Neuronal stem cell (in vitro differentiated cells): ENCODE data around the gene PKLR.

Experiments
- DNase-seq: peaks from one replicate; pipeline ENCODE4 v3.0.0-alpha.2; 2013; ENCODE audit warnings: low spot score
- H2AFZ ChIP-seq: one replicate; pipeline ENCODE4 v1.6.1; 2013; ENCODE audit warnings: mild to moderate bottlenecking, low read length, inconsistent platforms
- H2AK5ac ChIP-seq: 2 replicates; pipeline ENCODE4 v1.6.1; 2013; ENCODE audit warnings: low read depth, mild to moderate bottlenecking, inconsistent platforms, low read length, moderate library complexity, mixed read lengths
- H2BK120ac ChIP-seq: 2 replicates; pipeline ENCODE4 v1.6.1; 2013; ENCODE audit warnings: low read depth, mild to moderate bottlenecking, inconsistent platforms, low read length, moderate library complexity, mixed read lengths
- H2BK12ac ChIP-seq: one replicate; pipeline ENCODE4 v1.6.1; 2013; ENCODE audit warnings: low read length, inconsistent platforms
- H2BK15ac ChIP-seq: 2 replicates; pipeline ENCODE4 v1.6.1; 2013; ENCODE audit warnings: mild to moderate bottlenecking, low read length, inconsistent platforms, mixed read lengths
- H2BK5ac ChIP-seq: one replicate; pipeline ENCODE4 v1.6.1; 2013; ENCODE audit warnings: inconsistent platforms, mild to moderate bottlenecking, low read length, moderate library complexity
- H3K14ac ChIP-seq: one replicate; pipeline ENCODE4 v1.6.1; 2013; ENCODE audit warnings: low read length, inconsistent platforms
- H3K18ac ChIP-seq: 2 replicates; pipeline ENCODE4 v1.6.1; 2013; ENCODE audit warnings: low read length, inconsistent platforms
- H3K23ac ChIP-seq: 2 replicates; pipeline ENCODE4 v1.6.1; 2013; ENCODE audit warnings: low read depth, mild to moderate bottlenecking, mixed read lengths, low read length, inconsistent platforms; ENCODE audit not compliant: poor library complexity
- H3K27ac ChIP-seq: replicated peaks from 3 replicates; pipeline ENCODE4 v1.5.1; 2013; ENCODE audit warnings: low read length, inconsistent platforms
- H3K27me3 ChIP-seq, 3 experiments: 2 replicates each; pipeline ENCODE4 v1.6.1; 2013; ENCODE audit warnings: low read length in 3 of 3, mild to moderate bottlenecking in 2 of 3, inconsistent platforms in 1 of 3, low read depth in 1 of 3, mixed read lengths in 1 of 3, moderate library complexity in 1 of 3; ENCODE audit not compliant: control insufficient read depth in 3 of 3, insufficient read depth in 3 of 3
- H3K36me3 ChIP-seq, 2 donors: replicated peaks in 1 of 2; 2 replicates each; pipeline ENCODE4 v1.6.1; 2013; ENCODE audit warnings: low read length in 2 of 2; ENCODE audit not compliant: control insufficient read depth in 2 of 2, insufficient read depth in 2 of 2
- H3K4ac ChIP-seq: 2 replicates; pipeline ENCODE4 v1.6.1; 2013; ENCODE audit warnings: inconsistent platforms, mild to moderate bottlenecking, low read length, moderate library complexity
- H3K4me1 ChIP-seq, 2 donors: 1 replicate in 1 of 2; 2 replicates in 1 of 2; pipeline ENCODE4 v1.6.1; 2013; ENCODE audit warnings: low read length in 2 of 2, low read depth in 1 of 2; ENCODE audit not compliant: control insufficient read depth in 2 of 2, insufficient read depth in 1 of 2
- H3K4me2 ChIP-seq: one replicate; pipeline ENCODE4 v1.6.1; 2013; ENCODE audit warnings: mild to moderate bottlenecking, low read length, inconsistent platforms; ENCODE audit not compliant: insufficient read depth, poor library complexity, severe bottlenecking
- H3K4me3 ChIP-seq, 2 donors: 2 replicates each; pipeline ENCODE4 v1.5.1; 2013; ENCODE audit warnings: low read length in 2 of 2, mild to moderate bottlenecking in 2 of 2, inconsistent platforms in 1 of 2, moderate library complexity in 1 of 2
- H3K79me1 ChIP-seq: one replicate; pipeline ENCODE4 v1.6.1; 2013; ENCODE audit warnings: low read depth, mild to moderate bottlenecking, inconsistent platforms, low read length, moderate library complexity
- H3K9ac ChIP-seq: one replicate; pipeline ENCODE4 v1.6.1; 2013; ENCODE audit warnings: mild to moderate bottlenecking, low read depth, low read length, inconsistent platforms; ENCODE audit not compliant: poor library complexity
- H3K9me3 ChIP-seq, 2 donors: replicated peaks in 1 of 2; 2 replicates each; pipeline versions ENCODE3 to v1.6.1; 2013; ENCODE audit warnings: low read length in 2 of 2, mild to moderate bottlenecking in 2 of 2, inconsistent platforms in 1 of 2, low read depth in 1 of 2, mixed read lengths in 1 of 2, moderate library complexity in 1 of 2; ENCODE audit not compliant: control insufficient read depth in 2 of 2, insufficient read depth in 1 of 2
- H4K8ac ChIP-seq: one replicate; pipeline ENCODE4 v1.6.1; 2013; ENCODE audit warnings: low read depth, mild to moderate bottlenecking, inconsistent platforms, low read length, moderate library complexity
- H4K91ac ChIP-seq: one replicate; pipeline ENCODE4 v1.6.1; 2013; ENCODE audit warnings: low read length, low read depth, mild to moderate bottlenecking, inconsistent platforms; ENCODE audit not compliant: poor library complexity
- WGBS, 2 donors: extraction: QIAGEN DNeasy Blood & Tissue Kit; methylation state at CpG; one replicate each; pipeline ENCODE4 v1.1.7; 2013; ENCODE audit warnings: missing lambda C conversion rate in 2 of 2, mixed read lengths in 1 of 2; ENCODE audit not compliant: insufficient read length in 2 of 2, insufficient replicate concordance in 1 of 2; ENCODE audit errors: extremely low coverage in 2 of 2; 5-methylcytosine and 5-hydroxymethylcytosine counted together

Gene PKLR

DNA sequence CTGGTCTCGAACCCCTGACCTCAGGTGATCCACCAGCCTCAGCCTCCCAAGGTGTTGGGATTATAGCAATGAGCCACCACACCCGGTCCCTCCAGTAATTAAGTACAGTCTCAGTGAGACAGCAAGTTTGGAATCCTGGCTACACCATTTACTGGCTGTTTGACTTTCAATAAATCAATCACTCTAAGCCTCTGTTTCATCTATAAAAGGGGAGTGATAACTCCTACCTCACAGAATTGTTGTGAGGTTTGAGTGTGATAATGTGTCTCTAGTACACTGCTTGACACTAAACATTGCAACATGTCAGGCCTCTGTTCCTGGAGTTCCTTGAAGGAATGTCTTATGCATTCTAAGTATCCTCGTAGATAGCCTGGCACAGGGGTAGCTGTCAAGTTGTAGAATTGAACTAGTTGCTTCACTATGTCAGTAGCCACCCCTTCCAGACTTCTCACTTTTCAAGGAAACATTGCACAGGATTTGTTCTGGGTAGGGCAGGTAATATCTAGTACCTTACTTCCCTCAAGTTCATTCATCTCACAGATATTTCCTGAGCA, 58.4 kb downstream of the PKLR start:
- Histone ChIP-seq H2AK5ac (no peak overlapping the region), H2BK12ac (no peak overlapping the region), H3K4ac (no peak overlapping the region), H4K8ac (no peak overlapping the region), H3K4me1 (peaks cover 2 to 9% of the 10 kb centered on the region in 2 donors), H2BK5ac (no peak overlapping the region), H3K9ac (no peak overlapping the region), H3K9me3 (no peaks in the 10 kb centered on the region), H3K27ac (no peak overlapping the region), H3K79me1 (no peaks in the 10 kb centered on the region), H3K27me3 (no peaks in the 10 kb centered on the region), H3K4me3 (peak overlapping the region in 1 of 2 donors; percentile 52), H4K91ac (no peak overlapping the region), H3K4me2 (no peak overlapping the region), H3K18ac (no peak overlapping the region), H3K36me3 (peaks cover 8 to 20% of the 10 kb centered on the region in 2 donors), H2BK120ac (no peak overlapping the region), H2BK15ac (no peak overlapping the region), H3K23ac (no peak overlapping the region), H2AFZ (no peak overlapping the region), H3K14ac (no peak overlapping the region)
- no peak for DNase-seq
- WGBS, 2 donors = no CpG with 5 or more reads among the region's 3 CpGs

DNA sequence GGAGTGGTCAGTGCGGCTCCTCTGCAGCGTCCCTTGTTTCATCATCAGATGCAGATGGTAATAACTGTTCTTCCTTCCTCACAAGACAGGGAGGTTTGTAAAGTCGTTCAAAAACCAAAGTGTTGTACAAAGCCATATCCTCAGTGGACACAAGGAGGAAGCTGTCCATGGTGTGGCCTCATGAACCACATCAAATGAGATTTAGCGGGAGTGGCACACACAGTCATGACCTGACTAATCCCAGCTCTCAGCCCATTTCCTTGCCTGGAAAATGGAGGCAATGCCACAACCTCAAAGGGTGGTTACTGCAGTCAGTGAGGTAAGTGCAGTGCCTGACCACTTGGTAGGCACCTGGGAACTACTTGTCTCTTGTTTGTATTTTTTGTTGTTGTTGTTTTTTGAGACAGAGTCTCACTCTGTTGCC, 59.4 kb downstream of the PKLR start:
- H2BK15ac ChIP-seq = no peak overlapping the region
- H2AFZ ChIP-seq = no peak overlapping the region
- H3K4me3 ChIP-seq = no peak overlapping the region
- no peak overlapping the region for H3K27ac ChIP-seq
- no peak overlapping the region for H3K14ac ChIP-seq
- H3K4me2 ChIP-seq = no peak overlapping the region
- no peak overlapping the region for H4K8ac ChIP-seq
- no peak overlapping the region for H2BK120ac ChIP-seq
- H3K23ac ChIP-seq = no peak overlapping the region
- H2BK12ac ChIP-seq = no peak overlapping the region
- H3K9ac ChIP-seq = no peak overlapping the region
- H4K91ac ChIP-seq = no peak overlapping the region
- no peak overlapping the region for H3K18ac ChIP-seq
- H3K79me1 ChIP-seq = no peaks in the 10 kb centered on the region
- no peaks in the 10 kb centered on the region for H3K27me3 ChIP-seq
- H3K9me3 ChIP-seq = no peaks in the 10 kb centered on the region
- no CpG with 5 or more reads among the region's 4 CpGs for WGBS, 2 donors
- no peak overlapping the region for H2AK5ac ChIP-seq
- H3K36me3 ChIP-seq = peaks cover 2 to 18% of the 10 kb centered on the region in 2 donors
- H2BK5ac ChIP-seq = no peak overlapping the region
- H3K4me1 ChIP-seq = peaks cover 2 to 9% of the 10 kb centered on the region in 2 donors
- H3K4ac ChIP-seq = no peak overlapping the region
- DNase-seq = no peak

DNA sequence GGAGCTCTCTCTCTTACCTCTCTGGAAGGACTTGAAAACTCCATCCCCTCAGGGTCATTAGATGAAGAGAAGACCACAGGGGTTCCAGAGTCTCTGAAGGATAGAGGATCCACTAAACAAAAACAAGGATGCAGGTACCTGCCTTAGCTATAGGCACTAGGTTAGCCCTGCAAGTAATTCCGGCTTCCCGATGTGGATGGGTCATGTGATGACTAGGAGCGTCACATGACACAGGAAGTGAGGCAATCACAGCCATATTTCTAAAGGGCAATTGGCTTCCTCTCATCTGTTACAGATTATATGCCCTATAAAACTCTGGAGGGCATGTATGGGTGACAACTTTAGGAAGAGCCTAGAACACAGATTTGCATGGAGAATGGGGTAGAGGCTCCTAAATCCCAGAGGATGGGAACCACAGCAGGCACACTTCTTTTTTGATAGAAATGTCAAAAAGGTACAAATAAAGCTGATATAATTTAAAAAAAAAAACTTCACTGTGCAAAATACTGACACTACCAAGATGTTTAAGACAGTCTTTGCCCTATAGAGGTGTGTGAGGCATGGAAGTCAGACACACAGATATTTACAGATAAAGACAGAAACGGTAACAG, 60.1 kb downstream of the PKLR start:
- DNase-seq = no peak
- Histone ChIP-seq H2BK120ac (no peak overlapping the region), H3K9me3 (no peaks in the 10 kb centered on the region), H3K9ac (no peak overlapping the region), H3K27ac (no peak overlapping the region), H2BK15ac (no peak overlapping the region), H3K27me3 (no peaks in the 10 kb centered on the region), H3K18ac (no peak overlapping the region), H3K4ac (no peak overlapping the region), H3K4me1 (peaks cover 2 to 9% of the 10 kb centered on the region in 2 donors), H3K4me2 (peak overlapping the region; percentile 43), H2AFZ (peak overlapping the region; percentile 27), H2BK12ac (no peak overlapping the region), H4K8ac (no peak overlapping the region), H3K23ac (no peak overlapping the region), H4K91ac (no peak overlapping the region), H2BK5ac (no peak overlapping the region), H2AK5ac (no peak overlapping the region), H3K14ac (no peak overlapping the region), H3K79me1 (no peaks in the 10 kb centered on the region), H3K4me3 (peak overlapping the region; percentile 36 to 71), H3K36me3 (peaks cover 0 to 18% of the 10 kb centered on the region in 2 donors)
- WGBS, 2 donors = no CpG with 5 or more reads among the region's 4 CpGs
